K562 (cell line): ENCODE measurements around the gene TEAD3. TPM values are rescaled to one million over a fixed set of nuclear protein-coding genes. Genes with fewer than 3 reads are reported as not detected.

ENCODE experiments used
- ATAC-seq: fragments of 200-7000 bp; cut with Tn5 transposase; 3 replicates; pipeline ENCODE4 v1.9.1; 2020; ENCODE audit warnings: moderate library complexity
- BruUV-seq: library from RNA; stranded (reverse); fragments of 400-500 nt; replicated peaks from 2 replicates; lab custom pipeline; 2021; lab: Mats Ljungman, UMichigan
- CTCF ChIA-PET: fragments of 300-600 bp; formaldehyde crosslinking; extraction: SDS; loops from one replicate; lab custom pipeline; 2021; ENCODE audit warnings: low intra/inter-chr PET ratio; lab: Yijun Ruan, JAX
- POLR2A ChIA-PET: fragments of 300-600, 350-650 bp; sonication (Branson Sonifier 250); formaldehyde crosslinking; extraction: SDS; loops from one replicate; lab custom pipeline; 2021; ENCODE audit warnings: antibody characterized with exemption, inconsistent platforms; lab: Yijun Ruan, JAX
- DNase-seq, 4 experiments: peaks; one replicate each; pipeline versions ENCODE4 v3.0.0 to v3.0.0-alpha.2; 2011 to 2018; ENCODE audit warnings: low spot score in 3 of 4, mixed read lengths in 3 of 4; ENCODE audit errors: extremely low read depth in 1 of 4
- FAIRE-seq: peaks from 2 replicates; lab custom pipeline; 2011; peaks lifted over from hg19 to GRCh38; lab: Jason Lieb, UNC
- H2AFZ ChIP-seq: 2 replicates; pipeline ENCODE4 v1.6.0; 2011; ENCODE audit warnings: low read depth, low read length, control low read depth, inconsistent platforms
- H3K27ac ChIP-seq: fragments of 200-600 bp; 3 replicates; pipeline ENCODE4 v1.8.0; 2011; ENCODE audit warnings: low read depth, mild to moderate bottlenecking, control low read depth, inconsistent platforms, low read length, moderate library complexity, mixed read lengths; ENCODE audit errors: extremely low read depth
- H3K27me3 ChIP-seq, 2 experiments: fragments of 300-600 bp in 1 of 2; 2 replicates in 1 of 2; 3 replicates in 1 of 2; pipeline versions ENCODE4 v1.6.0 to v1.8.0; 2011; ENCODE audit warnings: inconsistent platforms in 2 of 2, low read length in 2 of 2, mild to moderate bottlenecking in 1 of 2, mixed read lengths in 1 of 2, moderate library complexity in 1 of 2; ENCODE audit not compliant: control insufficient read depth in 2 of 2, insufficient read depth in 2 of 2
- H3K36me3 ChIP-seq: fragments of 300-600 bp; 3 replicates; pipeline ENCODE4 v1.8.0; 2011; ENCODE audit warnings: mild to moderate bottlenecking, low read length, inconsistent platforms; ENCODE audit not compliant: control insufficient read depth, insufficient read depth
- H3K4me1 ChIP-seq, 2 experiments: fragments of 200-600 bp in 1 of 2; replicated peaks in 1 of 2; 2 replicates in 1 of 2; 3 replicates in 1 of 2; pipeline versions ENCODE4 v1.5.1 to v1.8.0; 2011; ENCODE audit warnings: inconsistent platforms in 2 of 2, low read length in 2 of 2, mild to moderate bottlenecking in 1 of 2, mixed read lengths in 1 of 2, moderate library complexity in 1 of 2; ENCODE audit not compliant: control insufficient read depth in 2 of 2, insufficient read depth in 2 of 2
- H3K4me2 ChIP-seq: 2 replicates; pipeline ENCODE4 v1.6.1; 2011; ENCODE audit warnings: low read length, control low read depth, inconsistent platforms, mixed read lengths; ENCODE audit not compliant: insufficient read depth
- H3K4me3 ChIP-seq: fragments of 200-600 bp; sonication (generic), shearing (Covaris generic); 2 replicates; pipeline ENCODE4 v1.5.1; 2016; ENCODE audit warnings: control low read depth, inconsistent platforms
- H3K79me2 ChIP-seq: fragments of 200-600 bp; 3 replicates; pipeline ENCODE4 v1.8.0; 2011; ENCODE audit warnings: low read length, inconsistent platforms; ENCODE audit not compliant: control insufficient read depth, insufficient read depth
- H3K9ac ChIP-seq, 2 experiments: 2 replicates each; pipeline versions ENCODE4 v1.6.0 to v1.6.1; 2011; ENCODE audit warnings: low read depth in 2 of 2, low read length in 2 of 2, control low read depth in 1 of 2, inconsistent platforms in 1 of 2, mild to moderate bottlenecking in 1 of 2, mixed read lengths in 1 of 2; ENCODE audit not compliant: insufficient read depth in 1 of 2
- H3K9me1 ChIP-seq: one replicate; pipeline ENCODE4 v1.6.0; 2011; ENCODE audit warnings: inconsistent platforms, mild to moderate bottlenecking, low read length, moderate library complexity; ENCODE audit not compliant: control insufficient read depth, insufficient read depth
- H3K9me3 ChIP-seq: replicated peaks from 2 replicates; pipeline ENCODE4 v1.5.1; 2011; ENCODE audit warnings: low read depth, low read length, inconsistent platforms; ENCODE audit not compliant: control insufficient read depth, insufficient read depth
- H4K20me1 ChIP-seq: replicated peaks from 2 replicates; pipeline ENCODE4 v1.6.1; 2011; ENCODE audit warnings: low read length, inconsistent platforms, mixed read lengths; ENCODE audit not compliant: control insufficient read depth, insufficient read depth
- NR2C1 ChIP-seq, 2 experiments: fragments of 450-650 bp; IDR thresholded peaks; 2 replicates each; pipeline ENCODE4 v1.6.1; 2017; ENCODE audit warnings: mild to moderate bottlenecking in 2 of 2, antibody characterized with exemption in 1 of 2, inconsistent platforms in 1 of 2, missing compliant biosample characterization in 1 of 2, missing genetic modification characterization in 1 of 2
- ZKSCAN1 ChIP-seq: fragments of 150-350 bp; IDR thresholded peaks from 2 replicates; pipeline ENCODE4 v1.6.1; 2016; ENCODE audit warnings: low read depth, low read length
- WGBS: fragments of 100-300 bp; shearing (Covaris generic); methylation state at CpG from one replicate; pipeline ENCODE4 v1.1.6; 2016; ENCODE audit warnings: low coverage, mixed read lengths; ENCODE audit not compliant: insufficient coverage; ENCODE audit errors: missing lambda C conversion rate; 5-methylcytosine and 5-hydroxymethylcytosine counted together
- in situ Hi-C: fragments of 300-500 bp; cut with MboI; formaldehyde crosslinking; loops from 4 replicates; pipeline ENCODE4 v1.15.0; 2018; ENCODE audit warnings: inconsistent platforms, mixed read lengths
- intact Hi-C: fragments of 100-400 bp; cut with micrococcal nuclease; formaldehyde crosslinking; loops from 2 replicates; pipeline ENCODE4 v1.14.2; 2022
- polyA plus RNA-seq, 8 experiments: library from polyadenylated mRNA; depleted of rRNA in 4 of 8; stranded (reverse) in 5 of 8; unstranded in 3 of 8; fragments of >200 nt; fragmentation: Nextera tagmentation in 2 of 8; fragmentation: Illumina TruSeq in 1 of 8; extraction: Ambion mirVana in 2 of 8; extraction: Trizol in 1 of 8; gene quantifications; 2 replicates each; pipeline versions ENCODE4 v1.2.1 to v1.2.3, GENCODE V29; 2011 to 2014; ENCODE audit warnings: inconsistent platforms in 1 of 8, missing spikeins in 1 of 8
- total RNA-seq, 7 experiments: library from RNA; depleted of rRNA in 6 of 7; stranded (reverse); fragments of >200 nt in 6 of 7; fragmentation: Illumina TruSeq in 2 of 7; extraction: Trizol in 2 of 7; gene quantifications; 2 replicates each; pipeline versions ENCODE4 v1.2.1 to v1.2.3, GENCODE V29; 2011 to 2021; ENCODE audit warnings: low replicate concordance in 1 of 7
- TF ChIP-seq, protein P1 (sequence below), 2 experiments: fragments of 450-650 bp in 1 of 2; sonication (generic) in 1 of 2; formaldehyde crosslinking in 1 of 2; IDR thresholded peaks; 2 replicates each; pipeline versions ENCODE4 v1.7.1 to v1.9.0; 2016 to 2022; ENCODE audit warnings: inconsistent platforms in 1 of 2, mild to moderate bottlenecking in 1 of 2, missing genetic modification reagents in 1 of 2

The TEAD3 gene
- total and polyA plus RNA-seq, 9 of the 15 experiments (the other 6 are each of a cell fraction or from before 2014, with no cell fraction given), result 0.63 to 13.2 (median 3.3) TPM

DNA sequence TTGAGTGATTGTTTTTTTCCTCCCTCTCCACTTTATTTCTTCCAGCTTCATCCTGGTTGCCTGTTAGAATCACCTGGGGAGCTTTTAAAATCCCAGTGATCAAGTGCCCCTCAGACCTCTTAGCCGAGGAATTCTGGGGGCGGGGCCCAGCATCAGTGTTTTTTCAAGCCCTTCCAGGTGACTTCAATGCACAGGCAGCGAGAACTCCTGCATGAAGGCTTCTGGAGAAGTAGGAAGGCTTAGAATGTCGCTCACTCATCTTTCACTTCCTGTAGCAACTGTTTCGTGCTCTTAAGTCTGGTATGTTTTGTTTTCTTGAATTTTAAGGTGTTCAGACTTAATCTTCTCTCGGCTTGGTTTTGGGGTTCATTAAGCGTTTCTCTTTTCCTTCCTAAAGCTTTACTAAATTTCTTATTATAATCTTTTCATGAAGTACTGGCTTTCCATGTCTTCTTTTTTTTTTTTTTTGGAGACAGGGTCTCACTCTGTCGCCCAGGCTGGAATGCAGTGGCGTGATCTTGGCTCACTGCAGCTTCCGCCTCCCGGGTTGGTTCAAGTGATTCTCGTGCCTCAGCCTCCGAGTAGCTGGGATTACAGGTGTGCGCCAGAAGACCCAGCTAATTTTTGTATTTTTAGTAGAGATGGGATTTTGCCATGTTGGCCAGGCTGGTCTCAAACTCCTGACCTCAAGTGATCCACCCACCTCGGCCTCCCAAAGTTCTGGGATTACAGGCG, 46.7 kb upstream of the TEAD3 start:
- Histone ChIP-seq H3K79me2 (no peaks in the 10 kb centered on the region), H3K4me3 (no peak overlapping the region), H4K20me1 (no peaks in the 10 kb centered on the region), H3K36me3 (no peaks in the 10 kb centered on the region), H2AFZ (no peak overlapping the region), H3K4me1 (no peaks in the 10 kb centered on the region), H3K9ac (no peak overlapping the region), H3K4me2 (no peak overlapping the region), H3K27me3 (peaks cover 19 to 29% of the 10 kb centered on the region in 2 experiments; a peak in 4 of 5 replicates), H3K9me3 (no peaks in the 10 kb centered on the region), H3K27ac (no peak overlapping the region), H3K9me1 (no peaks in the 10 kb centered on the region)
- in situ Hi-C loops, result no loop called here
- DNase-seq (no peak), FAIRE-seq (no peak), ATAC-seq (no peak)
- POLR2A ChIA-PET, result interaction anchor here (1.2 kb wide), 1 partner anchor 8 kb away, joined by 4 read pairs; no protein-coding TSS in a partner anchor
- CTCF ChIA-PET, result interaction anchor here (0.6 kb wide), 1 partner anchor 9 kb away, joined by 3 read pairs; no protein-coding TSS in a partner anchor
- BruUV-seq, result no TSS peak
- WGBS, result 11% methylated on average over 16 of the region's 16 CpGs
- intact Hi-C loops, result no loop called here
- TF ChIP-seq ZKSCAN1 (no peak), NR2C1 (IDR thresholded peaks at IDR 0.05) (peak; percentile 53; the same call in 1 of the 2 replicates), NR2C1 (tag; IDR thresholded peaks at IDR 0.05) (no peak)
- TF ChIP-seq, protein P1, sequence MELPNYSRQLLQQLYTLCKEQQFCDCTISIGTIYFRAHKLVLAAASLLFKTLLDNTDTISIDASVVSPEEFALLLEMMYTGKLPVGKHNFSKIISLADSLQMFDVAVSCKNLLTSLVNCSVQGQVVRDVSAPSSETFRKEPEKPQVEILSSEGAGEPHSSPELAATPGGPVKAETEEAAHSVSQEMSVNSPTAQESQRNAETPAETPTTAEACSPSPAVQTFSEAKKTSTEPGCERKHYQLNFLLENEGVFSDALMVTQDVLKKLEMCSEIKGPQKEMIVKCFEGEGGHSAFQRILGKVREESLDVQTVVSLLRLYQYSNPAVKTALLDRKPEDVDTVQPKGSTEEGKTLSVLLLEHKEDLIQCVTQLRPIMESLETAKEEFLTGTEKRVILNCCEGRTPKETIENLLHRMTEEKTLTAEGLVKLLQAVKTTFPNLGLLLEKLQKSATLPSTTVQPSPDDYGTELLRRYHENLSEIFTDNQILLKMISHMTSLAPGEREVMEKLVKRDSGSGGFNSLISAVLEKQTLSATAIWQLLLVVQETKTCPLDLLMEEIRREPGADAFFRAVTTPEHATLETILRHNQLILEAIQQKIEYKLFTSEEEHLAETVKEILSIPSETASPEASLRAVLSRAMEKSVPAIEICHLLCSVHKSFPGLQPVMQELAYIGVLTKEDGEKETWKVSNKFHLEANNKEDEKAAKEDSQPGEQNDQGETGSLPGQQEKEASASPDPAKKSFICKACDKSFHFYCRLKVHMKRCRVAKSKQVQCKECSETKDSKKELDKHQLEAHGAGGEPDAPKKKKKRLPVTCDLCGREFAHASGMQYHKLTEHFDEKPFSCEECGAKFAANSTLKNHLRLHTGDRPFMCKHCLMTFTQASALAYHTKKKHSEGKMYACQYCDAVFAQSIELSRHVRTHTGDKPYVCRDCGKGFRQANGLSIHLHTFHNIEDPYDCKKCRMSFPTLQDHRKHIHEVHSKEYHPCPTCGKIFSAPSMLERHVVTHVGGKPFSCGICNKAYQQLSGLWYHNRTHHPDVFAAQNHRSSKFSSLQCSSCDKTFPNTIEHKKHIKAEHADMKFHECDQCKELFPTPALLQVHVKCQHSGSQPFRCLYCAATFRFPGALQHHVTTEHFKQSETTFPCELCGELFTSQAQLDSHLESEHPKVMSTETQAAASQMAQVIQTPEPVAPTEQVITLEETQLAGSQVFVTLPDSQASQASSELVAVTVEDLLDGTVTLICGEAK (IDR thresholded peaks at IDR 0.05), result peak; percentile 64; the same call in 1 of the 2 replicates
- TF ChIP-seq, protein P1 (CRISPR knock-in tag; IDR thresholded peaks at IDR 0.05), result no peak
